NCI-H1694 (cell line): Measurements from ENCODE around the gene LEMD3.

ENCODE experiments used
- DNase-seq: peaks from one replicate; lab custom pipeline; 2025; lab: John Stamatoyannopoulos, UW

The LEMD3 gene

DNA sequence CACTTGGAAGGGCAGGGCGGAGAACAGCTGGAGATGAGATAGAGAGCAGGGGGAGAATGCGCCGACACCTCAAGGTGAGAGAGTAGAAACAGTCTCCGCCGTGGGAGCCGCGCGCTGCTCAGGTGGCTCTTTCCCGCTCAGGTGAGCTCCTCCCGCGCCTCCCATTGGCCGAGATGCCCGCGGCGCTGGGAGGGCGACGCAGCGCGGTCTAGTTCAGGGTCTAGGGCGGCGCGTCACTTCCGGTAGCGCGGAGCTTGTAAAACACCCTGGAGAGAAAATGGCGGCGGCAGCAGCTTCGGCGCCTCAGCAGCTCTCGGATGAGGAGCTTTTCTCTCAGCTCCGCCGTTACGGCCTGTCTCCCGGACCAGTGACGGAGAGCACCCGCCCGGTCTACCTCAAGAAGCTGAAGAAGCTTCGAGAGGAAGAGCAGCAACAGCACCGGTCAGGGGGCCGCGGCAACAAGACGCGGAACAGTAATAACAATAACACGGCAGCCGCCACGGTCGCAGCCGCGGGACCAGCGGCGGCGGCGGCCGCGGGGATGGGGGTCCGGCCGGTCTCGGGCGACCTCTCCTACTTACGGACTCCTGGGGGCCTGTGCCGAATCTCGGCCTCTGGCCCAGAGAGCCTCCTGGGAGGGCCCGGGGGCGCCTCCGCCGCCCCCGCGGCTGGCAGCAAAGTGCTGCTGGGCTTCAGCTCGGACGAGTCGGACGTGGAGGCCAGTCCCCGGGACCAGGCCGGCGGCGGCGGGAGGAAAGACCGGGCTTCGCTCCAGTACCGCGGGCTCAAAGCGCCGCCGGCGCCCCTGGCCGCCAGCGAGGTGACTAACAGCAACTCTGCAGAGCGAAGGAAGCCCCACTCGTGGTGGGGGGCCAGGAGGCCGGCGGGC is at the start of gene LEMD3:
Gene LEMD3, plus strand, starts transcription at position 264 of the 889 bp plus-strand sequence. Its CDS starts 14 bp downstream, at position 278.
- peak; percentile 77 for DNase-seq

DNA sequence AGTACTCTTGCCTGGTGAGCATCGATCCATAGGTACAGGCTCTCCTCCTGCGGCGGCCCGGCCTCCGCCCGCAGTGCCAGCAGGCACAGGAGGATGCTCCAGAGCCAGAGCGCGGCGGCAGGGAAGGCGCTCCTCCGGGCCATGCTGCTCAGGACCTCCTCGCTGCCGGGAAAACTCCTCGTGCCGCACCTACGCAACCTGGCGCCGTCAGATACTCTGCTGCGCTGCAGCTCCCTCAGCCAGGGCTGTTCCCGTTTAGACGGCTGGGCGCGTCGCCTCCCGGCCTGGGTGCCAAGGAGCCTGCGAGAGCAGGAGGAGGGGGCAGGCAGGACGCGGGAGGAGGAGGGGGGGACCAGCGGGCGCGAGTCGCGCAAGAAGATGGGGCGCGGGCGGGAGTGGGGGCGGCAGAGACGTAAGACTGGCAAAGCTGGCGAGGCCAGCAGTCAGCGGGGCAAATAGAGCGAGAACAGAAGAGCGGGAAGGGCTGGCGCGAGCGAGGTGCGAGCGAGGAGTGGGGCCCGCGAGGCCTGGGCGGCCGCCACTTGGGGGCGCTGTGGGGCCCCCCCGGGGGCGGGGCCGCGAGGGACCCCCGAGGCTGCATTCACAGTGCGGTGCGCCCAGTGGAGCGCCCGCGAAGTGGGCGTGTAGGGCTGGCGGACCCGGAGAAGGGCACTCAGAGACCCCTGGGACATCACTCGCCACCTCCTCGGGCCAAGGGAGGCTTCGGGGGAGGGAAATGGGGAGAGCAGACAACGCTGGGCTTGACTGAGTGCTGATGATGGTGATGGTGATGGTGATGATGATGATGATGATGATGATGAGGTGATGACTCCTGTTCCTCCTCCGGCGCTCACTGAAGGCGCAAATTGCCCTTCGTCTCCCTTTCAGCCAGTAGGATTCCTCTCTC is 48.1 kb upstream of the LEMD3 start, which contains the start of gene WIF1:
Gene WIF1, minus strand, starts transcription at position 257 of the 907 bp plus-strand sequence. Its CDS starts 114 bp downstream, at position 143.
- no peak for DNase-seq

DNA sequence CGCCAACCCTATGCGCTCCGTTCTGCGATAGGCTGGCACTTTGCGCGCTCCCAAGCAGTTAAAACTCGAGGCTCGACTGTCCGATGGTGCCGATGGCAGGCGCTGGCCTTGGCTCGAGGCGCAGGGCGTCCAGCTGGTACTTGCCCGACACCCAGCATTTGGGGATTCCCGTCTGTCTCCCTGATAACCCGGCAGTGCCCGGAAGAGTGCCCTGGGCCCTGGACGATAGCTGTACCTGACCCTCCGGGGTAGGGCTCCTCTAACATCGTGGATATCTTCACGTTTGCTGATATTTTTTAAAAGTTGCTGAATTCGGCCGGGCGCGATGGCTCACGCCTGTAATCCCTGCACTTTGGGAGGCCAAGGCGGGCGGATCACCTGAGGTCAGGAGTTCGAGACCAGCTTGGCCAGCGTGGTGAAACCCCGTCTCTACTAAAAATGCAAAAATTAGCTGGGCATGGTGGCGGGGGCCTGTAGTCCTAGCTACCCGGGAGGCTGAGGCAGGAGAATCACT is 47.4 kb upstream of the LEMD3 start:
- DNase-seq: no peak

DNA sequence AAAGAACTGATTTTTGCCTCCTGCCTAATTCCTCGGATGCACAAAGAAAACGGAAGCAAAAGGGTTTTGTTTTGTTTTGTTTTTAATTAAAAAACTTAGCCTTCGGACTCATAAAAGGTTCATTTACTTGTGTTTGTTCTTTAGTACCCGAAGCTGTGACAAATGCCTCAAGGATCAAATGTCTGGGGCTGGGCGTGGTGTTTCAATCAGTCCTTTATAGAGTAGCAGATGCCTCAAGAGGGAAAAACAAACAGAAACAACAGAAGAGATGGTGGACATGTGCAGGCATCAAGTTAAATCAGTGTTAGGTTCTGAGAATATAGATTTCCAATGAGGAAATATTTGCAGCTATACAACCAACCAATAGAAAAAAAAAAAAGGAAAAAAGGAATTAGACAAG is 46.7 kb upstream of the LEMD3 start:
- no peak for DNase-seq

DNA sequence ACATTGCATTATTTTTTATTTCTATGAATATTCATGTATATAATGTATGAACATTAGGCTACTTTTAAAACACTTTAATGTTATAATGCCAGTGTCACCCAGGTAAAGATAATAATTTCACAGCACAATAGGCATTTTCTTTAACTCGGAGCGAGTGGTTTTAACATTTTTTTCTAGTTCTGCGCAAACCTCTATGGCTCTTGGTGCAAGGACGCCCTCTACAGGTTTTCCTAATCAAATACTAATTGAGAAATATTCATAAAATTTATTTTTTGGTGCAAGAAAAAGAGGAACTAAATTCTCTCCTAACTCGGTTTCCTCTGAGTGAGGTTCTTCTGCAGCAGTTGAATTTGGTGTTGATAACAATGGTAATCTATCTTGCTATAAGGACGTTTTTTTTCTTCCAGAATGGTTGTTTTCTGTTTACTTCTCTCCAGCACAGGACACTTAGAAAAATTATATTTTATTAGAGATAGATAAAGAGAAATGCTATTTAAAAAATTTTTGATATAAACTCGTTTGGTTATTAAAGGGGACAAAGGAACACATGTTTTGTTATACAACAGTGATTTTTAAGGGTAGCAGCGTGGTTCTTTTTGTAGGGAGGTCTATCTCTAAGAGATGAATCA is 45.8 kb upstream of the LEMD3 start:
- peak; percentile 18 for DNase-seq

DNA sequence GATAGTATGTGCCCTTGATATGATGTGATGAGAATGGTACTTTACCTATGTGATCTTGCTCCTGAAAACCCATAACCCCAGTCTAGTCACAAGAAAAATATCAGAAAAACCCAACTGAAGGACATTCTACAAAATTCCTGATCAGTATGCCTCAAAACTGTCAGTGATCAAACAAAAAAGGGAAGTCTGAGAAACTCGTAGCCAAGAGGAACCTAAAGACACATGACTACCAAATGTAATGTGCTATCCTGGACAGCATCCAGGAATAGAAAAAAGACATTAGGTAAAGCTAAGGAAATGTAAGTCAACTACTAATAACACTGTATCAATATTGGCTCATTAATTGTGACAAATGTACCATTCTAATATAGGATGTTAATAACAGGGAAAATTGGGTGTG is 44.1 kb upstream of the LEMD3 start:
- DNase-seq: no peak

DNA sequence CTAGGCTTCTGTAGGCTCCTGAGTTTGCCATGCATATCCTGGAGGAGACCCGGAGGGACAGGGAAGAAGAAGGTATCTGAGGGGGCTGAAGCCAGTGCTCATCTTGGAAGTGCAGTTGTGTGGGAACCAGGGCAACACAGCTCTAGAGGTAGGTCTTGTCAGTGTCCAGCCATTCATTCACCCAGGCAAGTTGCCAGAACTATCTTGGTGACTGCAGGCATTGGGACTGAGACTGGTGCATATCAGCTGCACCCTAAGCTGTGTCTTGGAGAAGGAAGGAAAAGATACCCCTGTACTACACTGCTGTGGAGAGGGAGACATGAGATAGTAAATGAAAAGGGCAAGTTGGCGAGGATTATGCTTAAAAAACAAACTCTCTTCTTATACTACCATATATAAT is 43.4 kb upstream of the LEMD3 start:
- no peak for DNase-seq

DNA sequence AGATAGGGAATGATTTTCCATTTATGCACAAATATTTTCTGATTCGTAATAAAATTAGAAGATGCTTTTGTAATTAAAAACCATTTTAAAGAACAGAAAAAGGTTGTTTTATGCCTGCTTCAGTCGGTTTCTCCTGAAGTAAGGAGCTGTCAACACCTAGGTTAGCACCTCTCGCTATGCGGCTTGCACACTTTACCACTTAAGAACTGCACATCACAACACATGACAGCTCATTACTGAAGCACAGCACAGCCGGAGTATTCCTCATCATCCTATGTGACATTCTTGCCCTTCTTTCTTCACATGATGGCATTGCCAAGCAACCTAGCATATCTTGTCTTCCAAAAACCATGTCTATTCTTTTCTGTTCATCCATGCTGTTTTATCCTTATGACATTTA is 42.9 kb upstream of the LEMD3 start:
- no peak for DNase-seq

DNA sequence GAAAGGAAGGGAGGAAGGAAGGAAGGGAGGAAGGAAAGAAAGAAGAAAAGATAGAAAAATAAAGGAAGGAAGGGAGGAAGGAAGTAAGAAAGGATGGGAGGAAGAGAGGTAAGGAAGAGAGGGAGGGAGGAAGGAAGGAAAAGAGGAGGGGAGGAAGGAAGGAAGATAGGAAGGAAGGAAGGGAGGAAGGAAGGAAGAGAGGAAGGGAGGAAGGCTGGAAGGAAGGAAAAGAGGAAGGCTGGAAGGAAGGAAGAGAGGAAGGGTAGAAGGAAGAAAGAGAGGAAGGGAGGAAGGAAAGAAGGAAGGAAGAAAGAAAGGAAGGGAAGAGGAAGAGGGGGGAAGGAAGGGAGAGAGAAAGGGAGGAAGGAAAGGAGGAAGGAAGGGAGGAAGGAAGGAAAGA is 35.5 kb upstream of the LEMD3 start:
- no peak for DNase-seq

DNA sequence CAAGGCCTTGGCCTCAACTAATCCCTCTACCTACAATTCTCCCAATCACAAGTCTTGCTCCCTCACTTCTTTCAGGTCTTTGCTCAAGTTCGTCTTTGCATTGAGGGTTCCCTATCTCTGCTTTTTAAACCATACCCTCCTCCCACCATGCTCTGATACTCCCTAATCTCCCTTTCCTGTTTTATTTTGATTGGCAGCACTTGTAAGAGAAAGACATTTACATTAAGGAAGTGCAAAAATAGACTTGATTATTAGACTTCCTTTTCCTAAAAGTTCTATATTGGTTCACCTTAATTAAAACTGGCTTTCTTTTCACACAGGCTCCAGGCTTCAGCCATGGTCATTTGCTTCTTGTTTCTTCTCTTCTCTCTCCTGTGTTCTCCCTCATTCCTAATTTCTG is 30.0 kb upstream of the LEMD3 start:
- no peak for DNase-seq

DNA sequence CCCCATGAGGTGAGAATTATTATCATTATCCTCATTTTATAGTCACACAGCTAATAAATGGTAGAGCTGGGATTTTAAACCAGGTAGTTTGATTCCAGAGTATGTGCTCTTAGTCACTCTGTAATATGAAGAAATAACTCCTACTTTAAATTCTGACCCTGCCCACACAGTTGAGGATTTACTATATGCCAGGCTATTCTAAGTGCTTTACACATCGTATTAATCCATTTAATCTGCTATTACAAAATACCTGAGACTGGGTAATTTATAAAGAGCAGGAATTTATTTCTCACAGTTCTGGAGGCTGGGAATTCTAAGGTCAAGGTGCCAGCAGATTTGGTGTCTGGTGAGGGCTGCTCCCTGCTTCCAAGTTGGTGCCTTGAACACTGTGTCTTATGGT is 28.6 kb upstream of the LEMD3 start:
- no peak for DNase-seq

DNA sequence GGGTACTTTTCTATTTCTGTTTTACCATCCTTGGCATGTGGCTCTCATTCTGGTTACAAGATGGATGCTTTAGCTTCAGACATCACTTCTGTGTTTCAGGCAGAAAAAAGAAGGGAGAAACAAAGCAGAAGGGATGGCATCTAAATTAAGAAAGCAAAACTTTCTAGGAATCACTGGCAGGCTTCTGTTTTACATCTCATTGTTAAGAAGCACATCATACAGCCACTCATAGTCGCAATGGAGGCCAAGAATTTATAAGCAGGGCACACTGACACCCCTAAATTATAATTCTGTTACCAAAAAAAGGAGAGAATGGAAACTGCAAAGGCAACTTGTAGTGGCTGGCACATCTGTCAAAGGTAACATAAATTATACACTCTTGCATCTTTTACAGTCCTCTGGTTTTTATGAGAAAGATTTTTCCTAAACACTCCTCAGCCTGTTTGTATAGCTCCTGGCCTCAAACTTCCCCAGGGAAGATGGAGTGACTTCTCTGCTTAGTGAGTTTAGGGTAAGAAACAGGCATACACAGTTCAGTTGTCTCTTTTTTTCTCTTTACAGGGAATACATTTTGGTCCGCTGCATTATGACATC is 22.0 kb upstream of the LEMD3 start:
- no peak for DNase-seq

DNA sequence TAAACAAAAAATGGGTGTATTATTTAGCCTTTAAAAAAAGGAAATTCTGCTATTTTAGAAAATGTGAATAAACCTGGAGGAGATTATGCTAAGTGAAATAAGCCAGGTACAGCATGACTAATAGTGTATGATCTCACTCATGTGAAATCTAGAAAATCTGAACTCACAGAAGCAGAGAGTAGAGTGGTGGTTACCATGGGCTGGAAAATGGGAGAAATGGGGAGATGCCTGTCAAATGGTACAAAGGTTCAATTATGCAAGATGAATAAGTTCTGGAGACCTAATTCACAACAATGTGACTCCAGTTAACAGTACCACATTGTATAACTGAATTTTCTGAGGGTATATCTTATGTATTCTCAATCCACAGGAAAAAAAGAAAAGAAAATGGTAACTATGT is 17.4 kb upstream of the LEMD3 start:
- DNase-seq: no peak

DNA sequence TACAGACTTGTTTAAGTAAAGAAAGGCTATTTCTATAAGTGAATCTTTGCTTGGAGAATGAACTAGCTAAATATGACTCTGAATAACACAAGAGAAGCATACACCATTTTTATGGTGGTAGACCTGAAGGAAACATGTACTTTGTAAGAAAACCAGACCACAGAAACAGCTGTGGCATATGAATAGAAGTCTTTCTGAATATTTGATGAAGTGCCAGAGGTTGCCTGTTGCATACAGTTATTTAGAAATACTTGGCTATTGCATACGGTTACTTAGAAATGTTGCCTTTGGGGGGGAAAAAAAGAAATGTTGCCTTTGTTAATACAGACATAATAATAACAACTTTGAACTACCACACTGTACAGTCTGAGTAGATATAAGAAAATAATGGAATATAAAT is 16.8 kb upstream of the LEMD3 start:
- no peak for DNase-seq

DNA sequence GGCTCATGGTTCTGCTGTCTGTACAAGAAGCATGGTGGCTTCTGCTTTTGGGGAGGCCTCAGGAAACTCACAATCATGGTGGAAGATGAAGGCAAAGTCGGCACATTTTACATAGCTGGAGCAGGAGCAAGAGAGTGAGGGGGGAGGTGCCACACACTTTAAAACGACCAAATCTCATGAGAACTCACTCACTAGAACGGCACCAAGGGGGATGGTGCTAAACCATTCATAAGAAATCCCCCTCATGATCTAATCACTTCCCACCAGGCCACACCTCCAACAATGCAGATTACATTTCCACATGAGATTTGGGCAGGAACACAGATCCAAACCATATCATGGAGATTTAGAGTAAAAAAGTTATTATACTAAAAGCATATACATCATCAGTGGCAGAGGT is 13.6 kb upstream of the LEMD3 start:
- no peak for DNase-seq

DNA sequence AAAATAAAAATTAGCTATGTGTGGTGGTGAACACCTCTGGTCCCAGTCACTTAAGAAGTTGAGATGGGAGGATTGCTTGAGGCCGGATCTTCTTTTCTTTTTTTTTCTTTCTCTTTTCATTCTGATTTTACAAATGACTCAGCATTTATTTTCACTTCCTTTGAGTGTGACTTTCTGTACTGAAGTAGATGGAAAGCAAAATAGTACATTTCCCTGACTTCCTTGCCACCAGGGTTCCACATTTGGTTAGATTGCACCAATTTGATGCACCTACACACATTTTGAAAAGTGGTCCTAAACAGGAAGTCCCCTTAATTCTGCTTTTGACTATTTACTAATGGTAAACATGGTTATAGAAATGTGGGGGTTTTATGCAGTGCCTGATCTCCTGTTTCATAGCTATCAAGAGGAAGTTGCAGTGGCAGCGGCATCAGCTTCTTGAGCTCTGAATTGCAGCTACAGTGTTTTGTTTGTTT is 13.0 kb upstream of the LEMD3 start:
- no peak for DNase-seq

DNA sequence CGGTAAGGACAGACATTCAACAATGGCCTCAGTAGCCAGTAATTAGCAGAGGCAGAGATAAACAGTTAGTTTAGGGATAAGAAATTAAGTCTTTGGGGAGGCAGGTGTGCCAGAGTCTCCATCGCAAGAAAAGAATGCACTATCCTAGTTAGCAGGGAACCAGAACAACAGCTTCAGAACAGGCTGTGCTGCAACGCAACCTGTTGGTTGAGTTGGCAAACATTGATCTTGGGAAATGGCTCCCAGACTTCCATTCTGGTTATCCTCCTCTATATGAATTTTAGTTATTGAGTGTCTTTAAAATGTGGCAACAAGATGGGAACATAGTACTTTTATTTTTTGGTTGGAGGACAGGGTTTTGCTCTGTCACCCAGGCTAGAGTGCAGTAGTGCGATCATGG is 12.3 kb upstream of the LEMD3 start:
- DNase-seq: no peak

DNA sequence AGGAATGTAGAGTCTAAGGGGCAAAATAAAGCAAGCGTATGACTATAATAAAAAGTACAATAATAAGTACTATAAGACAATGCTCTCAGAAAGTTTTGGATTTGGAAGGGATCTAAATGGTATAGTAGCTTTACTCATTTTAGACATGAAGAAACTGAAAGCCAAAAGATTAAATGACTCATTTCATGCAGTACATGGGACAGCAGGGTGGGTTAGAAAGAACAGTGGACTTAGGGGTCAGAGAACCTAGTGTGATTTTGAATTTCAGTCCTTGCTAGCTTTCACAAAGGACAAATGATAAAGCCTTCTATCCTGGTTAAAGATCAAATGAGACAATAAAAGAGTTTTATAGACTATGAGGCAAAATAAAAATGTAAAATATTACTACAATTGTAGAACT is 6.8 kb upstream of the LEMD3 start:
- no peak for DNase-seq

DNA sequence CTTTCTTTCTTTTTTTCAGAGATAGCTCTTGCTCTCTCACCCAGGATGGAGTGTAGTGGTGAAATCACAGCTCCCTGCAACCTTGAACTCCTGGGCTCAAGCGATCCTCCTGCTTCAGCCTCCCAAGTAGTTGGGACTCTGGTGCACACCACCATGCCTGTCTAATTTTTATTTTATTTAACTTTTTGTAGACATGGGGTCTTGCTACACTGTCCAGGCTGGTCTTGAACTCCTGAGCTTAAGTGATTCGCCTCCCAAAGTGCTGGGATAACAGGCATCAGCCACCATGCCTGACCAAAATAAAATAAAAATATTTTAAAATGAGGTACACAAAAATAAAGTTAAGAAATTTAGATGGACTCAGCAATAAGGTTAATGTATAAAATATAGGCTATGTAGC is 5.1 kb upstream of the LEMD3 start:
- DNase-seq: no peak

DNA sequence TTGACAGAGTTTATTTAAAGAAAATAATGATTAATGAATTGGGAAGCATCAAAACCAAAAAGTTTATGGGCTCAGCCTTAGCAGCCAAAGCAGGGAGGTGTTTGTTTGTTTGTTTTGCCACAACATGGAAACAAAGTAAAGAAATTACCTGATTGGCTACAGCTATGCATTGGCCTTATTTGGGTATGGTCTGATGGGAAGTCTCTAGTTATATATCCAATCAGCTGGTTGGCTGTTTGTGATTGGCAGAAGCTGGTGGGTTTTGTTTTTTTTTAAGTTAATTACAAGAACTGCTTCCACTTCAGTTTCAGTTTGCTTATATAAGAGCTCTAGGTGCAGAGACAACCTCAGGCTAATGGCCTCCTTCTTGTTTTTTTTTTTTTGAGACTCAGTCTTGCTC is 4.6 kb upstream of the LEMD3 start:
- no peak for DNase-seq

DNA sequence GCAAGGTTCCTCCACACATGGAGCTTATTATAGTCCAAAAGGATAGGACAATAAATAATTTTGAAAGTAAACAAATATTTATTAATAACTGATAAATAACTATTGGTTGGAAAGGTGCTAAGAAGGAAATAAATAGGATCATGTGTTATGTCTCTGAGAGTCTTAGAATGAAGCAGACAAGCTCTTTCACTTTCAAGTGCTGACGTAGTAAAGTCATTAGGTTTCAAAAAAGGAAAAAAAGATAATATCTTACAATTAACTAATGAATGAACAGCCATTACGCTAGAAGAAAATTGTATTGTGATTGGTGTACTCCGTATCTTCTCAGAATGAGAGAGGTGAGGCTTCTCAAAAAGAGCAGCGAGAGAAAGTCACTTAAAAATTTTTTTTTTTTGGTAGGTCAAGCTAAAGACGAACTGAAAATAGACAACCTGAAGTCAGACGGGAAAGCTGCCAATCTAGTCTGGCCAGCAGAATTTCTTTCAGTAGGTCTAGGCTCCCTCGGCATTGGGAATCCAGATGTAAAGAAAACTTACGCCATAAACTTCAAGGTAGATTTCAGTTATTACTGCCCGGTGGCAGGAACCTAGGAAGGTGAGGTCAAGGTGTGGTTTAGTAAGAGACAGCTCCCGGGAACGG is 583 bp upstream of the LEMD3 start:
- no peak for DNase-seq
